HCT116 (cell line): ENCODE results near the gene CELF4. TPM values are rescaled to one million over a fixed set of nuclear protein-coding genes. Genes with fewer than 3 reads are reported as not detected.

Experiments
- ATAC-seq: fragments of 200-7000 bp; cut with Tn5 transposase; 2 replicates; pipeline ENCODE4 v1.9.1; 2020; ENCODE audit warnings: mild to moderate bottlenecking, moderate library complexity
- BruUV-seq: library from RNA; stranded (reverse); fragments of 400-500 nt; replicated peaks from 2 replicates; lab custom pipeline; 2021; lab: Mats Ljungman, UMichigan
- CTCF ChIA-PET: fragments of 300-600 bp; sonication (Branson Sonifier 250); formaldehyde crosslinking; loops from one replicate; lab custom pipeline; 2021; ENCODE audit warnings: antibody characterized with exemption; lab: Charles Lee
- POLR2A ChIA-PET: fragments of 300-600, 350-600 bp; sonication (Branson Sonifier 250); formaldehyde crosslinking; loops from one replicate; lab custom pipeline; 2021; ENCODE audit warnings: antibody characterized with exemption; lab: Charles Lee
- RAD21 ChIA-PET, 2 experiments: fragments of 300-600 bp; sonication (Branson Sonifier 250); formaldehyde crosslinking; loops; one replicate each; lab custom pipeline; 2023; ENCODE audit warnings: low total read pairs in 2 of 2; ENCODE audit not compliant: uncharacterized antibody in 2 of 2, unreplicated experiment in 2 of 2, low non-redundant PET in 1 of 2; lab: Charles Lee
- DNase-seq: peaks from one replicate; pipeline ENCODE4 v3.0.0-alpha.2; 2010; ENCODE audit warnings: low read depth, low spot score
- H2AFZ ChIP-seq: fragments of 200-600 bp; shearing (Covaris generic), sonication (generic); 2 replicates; pipeline ENCODE4 v1.6.1; 2017; ENCODE audit warnings: low read depth, mixed run types, mixed read lengths, antibody characterized with exemption, low read length; ENCODE audit not compliant: poor library complexity, severe bottlenecking
- H3K27ac ChIP-seq: 2 replicates; pipeline ENCODE4 v1.5.1; 2012; ENCODE audit warnings: low read depth, low read length
- H3K27me3 ChIP-seq: fragments of 200-600 bp; sonication (generic); 2 replicates; pipeline ENCODE4 v1.6.1; 2016; ENCODE audit warnings: mixed run types, low read length, mixed read lengths; ENCODE audit not compliant: insufficient read depth
- H3K36me3 ChIP-seq, 2 experiments: fragments of 200-500 bp in 1 of 2; fragments of 200-600 bp in 1 of 2; sonication (Bioruptor generic) in 1 of 2; sonication (generic) in 1 of 2; 2 replicates each; pipeline versions ENCODE4 v1.5.1 to v1.6.1; 2014 to 2016; ENCODE audit warnings: low read length in 2 of 2, inconsistent platforms in 1 of 2, mixed read lengths in 1 of 2, mixed run types in 1 of 2; ENCODE audit not compliant: insufficient read depth in 2 of 2, control insufficient read depth in 1 of 2
- H3K4me1 ChIP-seq, 2 experiments: fragments of 200-600 bp in 1 of 2; sonication (generic) in 1 of 2; 2 replicates each; pipeline versions ENCODE4 v1.5.1 to v1.6.1; 2012 to 2017; ENCODE audit warnings: low read length in 2 of 2, inconsistent platforms in 1 of 2, mild to moderate bottlenecking in 1 of 2, mixed read lengths in 1 of 2, mixed run types in 1 of 2, moderate library complexity in 1 of 2; ENCODE audit not compliant: insufficient read depth in 2 of 2, control insufficient read depth in 1 of 2
- H3K4me2 ChIP-seq: fragments of 200-600 bp; sonication (generic); 2 replicates; pipeline ENCODE4 v1.6.1; 2017; ENCODE audit warnings: mixed run types, low read length, mixed read lengths
- H3K4me3 ChIP-seq, 2 experiments: fragments of 200-600 bp in 1 of 2; sonication (generic) in 1 of 2; replicated peaks in 1 of 2; 2 replicates each; pipeline ENCODE4 v1.5.1; 2011 to 2016; ENCODE audit warnings: low read length in 2 of 2, control low read depth in 1 of 2, low read depth in 1 of 2, mild to moderate bottlenecking in 1 of 2, mixed read lengths in 1 of 2, mixed run types in 1 of 2
- H3K79me2 ChIP-seq: fragments of 200-600 bp; sonication (generic); 2 replicates; pipeline ENCODE4 v1.6.1; 2017; ENCODE audit warnings: mild to moderate bottlenecking, mixed run types, low read length, moderate library complexity, mixed read lengths; ENCODE audit not compliant: insufficient read depth
- H3K9ac ChIP-seq: fragments of 200-600 bp; sonication (generic); 2 replicates; pipeline ENCODE4 v1.6.1; 2016; ENCODE audit warnings: low read length, mixed read lengths
- H3K9me2 ChIP-seq: fragments of 200-600 bp; sonication (generic), shearing (Covaris generic); 2 replicates; pipeline ENCODE4 v1.6.1; 2017; ENCODE audit warnings: mixed run types, mild to moderate bottlenecking, moderate library complexity; ENCODE audit not compliant: insufficient read depth
- H3K9me3 ChIP-seq, 2 experiments: fragments of 200-500 bp in 1 of 2; fragments of 200-600 bp in 1 of 2; sonication (Bioruptor generic) in 1 of 2; sonication (generic) in 1 of 2; 2 replicates each; pipeline ENCODE4 v1.6.1; 2014 to 2017; ENCODE audit warnings: low read length in 2 of 2, mixed read lengths in 2 of 2, inconsistent platforms in 1 of 2, low read depth in 1 of 2, mild to moderate bottlenecking in 1 of 2, mixed run types in 1 of 2, moderate library complexity in 1 of 2; ENCODE audit not compliant: control insufficient read depth in 1 of 2, insufficient read depth in 1 of 2
- H4K20me1 ChIP-seq: fragments of 200-600 bp; sonication (generic), shearing (Covaris generic); 2 replicates; pipeline ENCODE4 v1.6.1; 2017; ENCODE audit warnings: mixed run types, mild to moderate bottlenecking, moderate library complexity; ENCODE audit not compliant: insufficient read depth
- CBX3 ChIP-seq: IDR thresholded peaks from 2 replicates; pipeline ENCODE4 v1.6.1; 2012; ENCODE audit warnings: low read depth
- CEBPB ChIP-seq: IDR thresholded peaks from 2 replicates; pipeline ENCODE4 v1.6.1; 2012; ENCODE audit warnings: low read depth
- EGR1 ChIP-seq: IDR thresholded peaks from 2 replicates; pipeline ENCODE4 v1.6.1; 2012; ENCODE audit warnings: low read depth
- EZH2 ChIP-seq: fragments of 200-600 bp; sonication (generic); IDR thresholded peaks from 2 replicates; pipeline ENCODE4 v1.6.1; 2017; ENCODE audit warnings: antibody characterized with exemption, mixed run types
- EZH2phosphoT487 ChIP-seq: fragments of 200-600 bp; IDR thresholded peaks from 2 replicates; pipeline ENCODE4 v1.6.1; 2018; ENCODE audit warnings: antibody characterized with exemption, borderline replicate concordance
- FOSL1 ChIP-seq: IDR thresholded peaks from 2 replicates; pipeline ENCODE4 v1.6.1; 2012; ENCODE audit warnings: low read depth
- POLR2A ChIP-seq: IDR thresholded peaks from 2 replicates; pipeline ENCODE4 v1.7.0; 2011; ENCODE audit warnings: borderline replicate concordance; ENCODE audit not compliant: insufficient read depth, insufficient read length; ENCODE audit errors: extremely low read depth
- RAD21 ChIP-seq: IDR thresholded peaks from 2 replicates; pipeline ENCODE4 v1.6.1; 2012; ENCODE audit warnings: low read depth, mild to moderate bottlenecking
- SIN3A ChIP-seq: IDR thresholded peaks from 2 replicates; pipeline ENCODE4 v1.6.1; 2012; ENCODE audit warnings: low read depth
- SP1 ChIP-seq: IDR thresholded peaks from 2 replicates; pipeline ENCODE4 v1.6.1; 2012; ENCODE audit warnings: low read depth
- SRF ChIP-seq: IDR thresholded peaks from 2 replicates; pipeline ENCODE4 v1.6.1; 2012; ENCODE audit warnings: low read depth
- YY1 ChIP-seq: IDR thresholded peaks from 2 replicates; pipeline ENCODE4 v1.6.1; 2011; ENCODE audit warnings: low read length, low read depth, moderate library complexity, mild to moderate bottlenecking; ENCODE audit not compliant: insufficient replicate concordance; ENCODE audit errors: extremely low read depth
- ZNF274 ChIP-seq: fragments of 200-500 bp; sonication (Bioruptor generic); IDR thresholded peaks from 2 replicates; pipeline ENCODE4 v1.6.1; 2014; ENCODE audit warnings: mild to moderate bottlenecking, low read depth, low read length, inconsistent platforms
- intact Hi-C: fragments of 100-400 bp; cut with micrococcal nuclease; formaldehyde crosslinking; loops from 2 replicates; pipeline ENCODE4 v1.10.0; 2022
- total RNA-seq: library from RNA; stranded (reverse); gene quantifications from one replicate; pipeline ENCODE4 v1.2.1, GENCODE V29; 2021; ENCODE audit not compliant: unreplicated experiment
- TF ChIP-seq, protein P1 (sequence below): IDR thresholded peaks from 2 replicates; pipeline ENCODE4 v1.6.1; 2011; ENCODE audit warnings: mild to moderate bottlenecking, low read length, moderate library complexity; ENCODE audit not compliant: insufficient replicate concordance; ENCODE audit errors: extremely low read depth
- TF ChIP-seq, protein P2 (sequence below): IDR thresholded peaks from 2 replicates; pipeline ENCODE4 v1.6.1; 2012
- TF ChIP-seq, protein P3 (sequence below), 3 experiments: fragments of 200-600 bp in 1 of 3; sonication (generic) in 1 of 3; IDR thresholded peaks in 2 of 3; conservative IDR thresholded peaks in 1 of 3; 2 replicates each; pipeline ENCODE4 v1.5.1; 2012 to 2017; ENCODE audit warnings: low read depth in 2 of 3, low read length in 2 of 3, antibody characterized with exemption in 1 of 3, borderline replicate concordance in 1 of 3, control low read depth in 1 of 3, mild to moderate bottlenecking in 1 of 3, mixed read lengths in 1 of 3, mixed run types in 1 of 3, moderate library complexity in 1 of 3; ENCODE audit not compliant: insufficient read depth in 1 of 3

Gene CELF4
- total RNA-seq, 1 experiment from 2014 or later: not detected

DNA sequence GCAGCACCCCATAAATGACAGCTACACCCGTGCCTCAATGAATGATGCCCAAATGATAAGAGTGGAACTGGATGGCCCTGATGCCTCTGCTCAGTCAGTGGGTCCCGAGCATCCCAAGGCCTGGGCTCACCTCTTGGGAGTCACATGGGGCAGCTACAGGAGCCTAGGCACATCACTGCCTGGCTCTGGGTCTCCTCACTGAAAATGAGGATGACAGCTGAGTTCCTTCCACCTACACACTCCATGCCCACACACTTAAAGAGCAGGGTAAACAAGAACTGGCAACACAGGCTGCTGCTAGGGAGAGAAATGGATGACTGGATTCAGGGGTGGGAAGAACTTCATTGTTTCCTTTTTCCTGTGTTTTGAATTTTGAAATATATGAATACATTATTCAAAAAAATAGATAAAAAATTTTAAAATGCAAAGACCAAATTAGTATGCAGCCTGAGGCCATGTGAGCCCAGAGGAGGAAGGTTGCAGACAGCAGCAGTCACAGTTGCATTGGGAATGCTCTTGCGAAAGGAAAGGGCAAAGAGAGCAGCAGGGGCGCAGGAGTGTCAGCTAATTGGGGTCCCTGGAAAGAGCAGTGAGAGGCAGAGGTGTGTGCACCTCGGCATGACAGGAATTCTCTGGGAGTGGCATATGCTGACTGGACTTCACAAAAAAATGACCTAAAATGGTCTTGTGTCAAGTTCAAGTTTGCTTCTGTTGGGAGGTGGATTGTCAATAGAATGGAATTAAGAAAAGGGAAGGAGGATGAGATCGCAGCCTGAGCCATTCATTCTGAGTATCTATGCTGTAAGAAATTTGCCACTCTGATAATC lies 327.1 kb downstream of the CELF4 start:
- H3K4me3 ChIP-seq: no peak overlapping the region
- H3K4me2 ChIP-seq: no peak overlapping the region
- intact Hi-C loops: no loop called here

DNA sequence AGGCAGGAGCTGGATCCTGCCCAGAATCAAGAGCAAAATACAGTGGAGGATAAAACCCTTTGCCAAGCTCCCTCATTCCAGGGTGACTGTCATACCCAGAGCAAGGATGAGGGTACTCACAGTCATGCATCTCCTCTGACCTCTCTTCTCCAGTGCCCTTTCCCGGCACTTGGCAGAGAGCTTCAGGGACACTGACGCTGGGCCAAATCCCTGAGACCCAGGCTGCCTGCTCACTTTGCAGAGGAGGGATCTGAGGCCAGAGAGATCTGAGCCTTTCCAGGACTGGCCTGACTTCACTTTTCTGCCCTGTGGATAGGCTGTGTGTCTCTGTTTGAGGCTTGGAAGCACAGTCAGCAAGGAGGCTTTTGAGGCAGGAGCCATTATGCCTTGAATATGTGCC lies 330.0 kb downstream of the CELF4 start:
- no peaks in the 10 kb centered on the region for H3K79me2 ChIP-seq
- H3K36me3 ChIP-seq: no peaks in the 10 kb centered on the region
- intact Hi-C loops: no loop called here
- H4K20me1 ChIP-seq: no peaks in the 10 kb centered on the region
- H3K9me3 ChIP-seq: no peaks in the 10 kb centered on the region
- POLR2A ChIA-PET: no interaction called here
- H3K4me1 ChIP-seq: no peaks in the 10 kb centered on the region
- no peak overlapping the region for H3K4me3 ChIP-seq
- no peak overlapping the region for H3K4me2 ChIP-seq
- H3K9me2 ChIP-seq: no peaks in the 10 kb centered on the region
- RAD21 ChIA-PET: no interaction called here
- BruUV-seq: no TSS peak
- no peak for TF ChIP-seq ZNF274
- TF ChIP-seq, protein P1, sequence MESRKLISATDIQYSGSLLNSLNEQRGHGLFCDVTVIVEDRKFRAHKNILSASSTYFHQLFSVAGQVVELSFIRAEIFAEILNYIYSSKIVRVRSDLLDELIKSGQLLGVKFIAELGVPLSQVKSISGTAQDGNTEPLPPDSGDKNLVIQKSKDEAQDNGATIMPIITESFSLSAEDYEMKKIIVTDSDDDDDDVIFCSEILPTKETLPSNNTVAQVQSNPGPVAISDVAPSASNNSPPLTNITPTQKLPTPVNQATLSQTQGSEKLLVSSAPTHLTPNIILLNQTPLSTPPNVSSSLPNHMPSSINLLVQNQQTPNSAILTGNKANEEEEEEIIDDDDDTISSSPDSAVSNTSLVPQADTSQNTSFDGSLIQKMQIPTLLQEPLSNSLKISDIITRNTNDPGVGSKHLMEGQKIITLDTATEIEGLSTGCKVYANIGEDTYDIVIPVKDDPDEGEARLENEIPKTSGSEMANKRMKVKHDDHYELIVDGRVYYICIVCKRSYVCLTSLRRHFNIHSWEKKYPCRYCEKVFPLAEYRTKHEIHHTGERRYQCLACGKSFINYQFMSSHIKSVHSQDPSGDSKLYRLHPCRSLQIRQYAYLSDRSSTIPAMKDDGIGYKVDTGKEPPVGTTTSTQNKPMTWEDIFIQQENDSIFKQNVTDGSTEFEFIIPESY: no peak
- TF ChIP-seq CEBPB: no peak
- TF ChIP-seq, protein P2, sequence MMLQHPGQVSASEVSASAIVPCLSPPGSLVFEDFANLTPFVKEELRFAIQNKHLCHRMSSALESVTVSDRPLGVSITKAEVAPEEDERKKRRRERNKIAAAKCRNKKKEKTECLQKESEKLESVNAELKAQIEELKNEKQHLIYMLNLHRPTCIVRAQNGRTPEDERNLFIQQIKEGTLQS: no peak
- TF ChIP-seq EZH2phosphoT487: no peak
- TF ChIP-seq POLR2A: no peak
- TF ChIP-seq SP1: no peak
- TF ChIP-seq SRF: no peak
- TF ChIP-seq RAD21: no peak
- TF ChIP-seq, protein P3, sequence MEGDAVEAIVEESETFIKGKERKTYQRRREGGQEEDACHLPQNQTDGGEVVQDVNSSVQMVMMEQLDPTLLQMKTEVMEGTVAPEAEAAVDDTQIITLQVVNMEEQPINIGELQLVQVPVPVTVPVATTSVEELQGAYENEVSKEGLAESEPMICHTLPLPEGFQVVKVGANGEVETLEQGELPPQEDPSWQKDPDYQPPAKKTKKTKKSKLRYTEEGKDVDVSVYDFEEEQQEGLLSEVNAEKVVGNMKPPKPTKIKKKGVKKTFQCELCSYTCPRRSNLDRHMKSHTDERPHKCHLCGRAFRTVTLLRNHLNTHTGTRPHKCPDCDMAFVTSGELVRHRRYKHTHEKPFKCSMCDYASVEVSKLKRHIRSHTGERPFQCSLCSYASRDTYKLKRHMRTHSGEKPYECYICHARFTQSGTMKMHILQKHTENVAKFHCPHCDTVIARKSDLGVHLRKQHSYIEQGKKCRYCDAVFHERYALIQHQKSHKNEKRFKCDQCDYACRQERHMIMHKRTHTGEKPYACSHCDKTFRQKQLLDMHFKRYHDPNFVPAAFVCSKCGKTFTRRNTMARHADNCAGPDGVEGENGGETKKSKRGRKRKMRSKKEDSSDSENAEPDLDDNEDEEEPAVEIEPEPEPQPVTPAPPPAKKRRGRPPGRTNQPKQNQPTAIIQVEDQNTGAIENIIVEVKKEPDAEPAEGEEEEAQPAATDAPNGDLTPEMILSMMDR (IDR thresholded peaks at IDR 0.05 in 2 of 3, conservative IDR thresholded peaks at IDR 0.05 in 1 of 3; ENCODE audit: borderline replicate concordance in 1 of 3, insufficient read depth in 1 of 3, low read depth in 2 of 3, low read length in 2 of 3): no peak
- TF ChIP-seq YY1: no peak
- TF ChIP-seq EGR1: no peak
- no peak for TF ChIP-seq FOSL1
- no peak for TF ChIP-seq SIN3A
- no peak for DNase-seq
- H2AFZ ChIP-seq: no peak overlapping the region
- CTCF ChIA-PET: no interaction called here
- no peak for ATAC-seq
- no peak overlapping the region for H3K27ac ChIP-seq
- no peaks in the 10 kb centered on the region for H3K27me3 ChIP-seq
- H3K9ac ChIP-seq: no peak overlapping the region

More for the DNA sequence above, 327.1 kb downstream of the CELF4 start:
- ChIA-PET RAD21 (no interaction called here), POLR2A (no interaction called here)
- Histone ChIP-seq H3K36me3 (no peaks in the 10 kb centered on the region), H3K27ac (no peak overlapping the region), H3K27me3 (no peaks in the 10 kb centered on the region), H3K4me1 (no peaks in the 10 kb centered on the region), H3K79me2 (no peaks in the 10 kb centered on the region), H3K9me3 (no peaks in the 10 kb centered on the region), H3K9me2 (no peaks in the 10 kb centered on the region)
- BruUV-seq: no TSS peak
- no peak for ATAC-seq
- TF ChIP-seq EZH2 (no peak), CBX3 (no peak)
- TF ChIP-seq, protein P2: no peak
- TF ChIP-seq, all 23 proteins: peak for 0
- no peak for DNase-seq
- Histone ChIP-seq H4K20me1 (no peaks in the 10 kb centered on the region), H3K9ac (no peak overlapping the region), H2AFZ (no peak overlapping the region)
- CTCF ChIA-PET: no interaction called here
